ENCODE measurements around the gene CPSF4L. TPM values are rescaled to one million over a fixed set of nuclear protein-coding genes. Genes with fewer than 3 reads are reported as not detected.

CPSF4L gene
- total and polyA plus RNA-seq, 2 of the 13 experiments (the other 11 are each of a cell fraction or from before 2014, with no cell fraction given): 0.73 to 1.6 TPM

- TF ChIP-seq TFDP1 (CRISPR knock-in tag; IDR thresholded peaks at IDR 0.05; ENCODE audit: borderline replicate concordance) (peak; percentile 41; the same call in 1 of the 2 replicates), ZBTB8A (CRISPR knock-in tag; IDR thresholded peaks at IDR 0.05; ENCODE audit: borderline replicate concordance, low read depth) (no peak), RNF219 (CRISPR knock-in tag; IDR thresholded peaks at IDR 0.05) (no peak), ZSCAN21 (CRISPR knock-in tag; IDR thresholded peaks at IDR 0.05; ENCODE audit: borderline replicate concordance) (peak; percentile 55; the same call in 1 of the 2 replicates), GLI4 (CRISPR knock-in tag; IDR thresholded peaks at IDR 0.05; ENCODE audit: borderline replicate concordance) (peak; percentile 84; the same call in 1 of the 2 replicates), AHR (CRISPR knock-in tag; IDR thresholded peaks at IDR 0.05) (peak; percentile 45; the same call in 1 of the 2 replicates), DPF2 (CRISPR knock-in tag; IDR thresholded peaks at IDR 0.05; ENCODE audit: borderline replicate concordance, low read depth) (peak; percentile 89), ZNF142 (CRISPR knock-in tag; IDR thresholded peaks at IDR 0.05) (no peak), TFDP2 (CRISPR knock-in tag; IDR thresholded peaks at IDR 0.05) (no peak)
- TF ChIP-seq, protein P1, sequence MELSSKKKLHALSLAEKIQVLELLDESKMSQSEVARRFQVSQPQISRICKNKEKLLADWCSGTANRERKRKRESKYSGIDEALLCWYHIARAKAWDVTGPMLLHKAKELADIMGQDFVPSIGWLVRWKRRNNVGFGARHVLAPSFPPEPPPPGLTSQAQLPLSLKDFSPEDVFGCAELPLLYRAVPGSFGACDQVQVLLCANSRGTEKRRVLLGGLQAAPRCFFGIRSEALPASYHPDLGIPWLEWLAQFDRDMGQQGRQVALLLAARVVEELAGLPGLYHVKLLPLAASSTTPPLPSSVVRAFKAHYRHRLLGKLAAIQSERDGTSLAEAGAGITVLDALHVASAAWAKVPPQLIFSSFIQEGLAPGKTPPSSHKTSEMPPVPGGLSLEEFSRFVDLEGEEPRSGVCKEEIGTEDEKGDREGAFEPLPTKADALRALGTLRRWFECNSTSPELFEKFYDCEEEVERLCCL (CRISPR knock-in tag; IDR thresholded peaks at IDR 0.05; ENCODE audit: borderline replicate concordance): no peak
- TF ChIP-seq, protein P2, sequence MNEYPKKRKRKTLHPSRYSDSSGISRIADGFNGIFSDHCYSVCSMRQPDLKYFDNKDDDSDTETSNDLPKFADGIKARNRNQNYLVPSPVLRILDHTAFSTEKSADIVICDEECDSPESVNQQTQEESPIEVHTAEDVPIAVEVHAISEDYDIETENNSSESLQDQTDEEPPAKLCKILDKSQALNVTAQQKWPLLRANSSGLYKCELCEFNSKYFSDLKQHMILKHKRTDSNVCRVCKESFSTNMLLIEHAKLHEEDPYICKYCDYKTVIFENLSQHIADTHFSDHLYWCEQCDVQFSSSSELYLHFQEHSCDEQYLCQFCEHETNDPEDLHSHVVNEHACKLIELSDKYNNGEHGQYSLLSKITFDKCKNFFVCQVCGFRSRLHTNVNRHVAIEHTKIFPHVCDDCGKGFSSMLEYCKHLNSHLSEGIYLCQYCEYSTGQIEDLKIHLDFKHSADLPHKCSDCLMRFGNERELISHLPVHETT (CRISPR knock-in tag; conservative IDR thresholded peaks at IDR 0.05): no peak
Measured at GRCh38 chr17:73288534-73289302, 27.0 kb upstream of the CPSF4L start (continued).

Measured in HepG2 (cell line).